ENCODE data around the gene MPLKIP.

MPLKIP gene

GRCh38 chr7:40101201-40101600 lies 33.2 kb downstream of the MPLKIP start (continued):
- TF ChIP-seq, protein P1, sequence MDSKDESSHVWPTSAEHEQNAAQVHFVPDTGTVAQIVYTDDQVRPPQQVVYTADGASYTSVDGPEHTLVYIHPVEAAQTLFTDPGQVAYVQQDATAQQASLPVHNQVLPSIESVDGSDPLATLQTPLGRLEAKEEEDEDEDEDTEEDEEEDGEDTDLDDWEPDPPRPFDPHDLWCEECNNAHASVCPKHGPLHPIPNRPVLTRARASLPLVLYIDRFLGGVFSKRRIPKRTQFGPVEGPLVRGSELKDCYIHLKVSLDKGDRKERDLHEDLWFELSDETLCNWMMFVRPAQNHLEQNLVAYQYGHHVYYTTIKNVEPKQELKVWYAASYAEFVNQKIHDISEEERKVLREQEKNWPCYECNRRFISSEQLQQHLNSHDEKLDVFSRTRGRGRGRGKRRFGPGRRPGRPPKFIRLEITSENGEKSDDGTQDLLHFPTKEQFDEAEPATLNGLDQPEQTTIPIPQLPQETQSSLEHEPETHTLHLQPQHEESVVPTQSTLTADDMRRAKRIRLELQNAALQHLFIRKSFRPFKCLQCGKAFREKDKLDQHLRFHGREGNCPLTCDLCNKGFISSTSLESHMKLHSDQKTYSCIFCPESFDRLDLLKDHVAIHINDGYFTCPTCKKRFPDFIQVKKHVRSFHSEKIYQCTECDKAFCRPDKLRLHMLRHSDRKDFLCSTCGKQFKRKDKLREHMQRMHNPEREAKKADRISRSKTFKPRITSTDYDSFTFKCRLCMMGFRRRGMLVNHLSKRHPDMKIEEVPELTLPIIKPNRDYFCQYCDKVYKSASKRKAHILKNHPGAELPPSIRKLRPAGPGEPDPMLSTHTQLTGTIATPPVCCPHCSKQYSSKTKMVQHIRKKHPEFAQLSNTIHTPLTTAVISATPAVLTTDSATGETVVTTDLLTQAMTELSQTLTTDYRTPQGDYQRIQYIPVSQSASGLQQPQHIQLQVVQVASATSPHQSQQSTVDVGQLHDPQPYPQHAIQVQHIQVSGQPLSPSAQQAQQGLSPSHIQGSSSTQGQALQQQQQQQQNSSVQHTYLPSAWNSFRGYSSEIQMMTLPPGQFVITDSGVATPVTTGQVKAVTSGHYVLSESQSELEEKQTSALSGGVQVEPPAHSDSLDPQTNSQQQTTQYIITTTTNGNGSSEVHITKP (tag by site-specific recombination; IDR thresholded peaks at IDR 0.05), result no peak
- TF ChIP-seq ZNF768 (tag by site-specific recombination; IDR thresholded peaks at IDR 0.05), result no peak
- TF ChIP-seq, protein P2, sequence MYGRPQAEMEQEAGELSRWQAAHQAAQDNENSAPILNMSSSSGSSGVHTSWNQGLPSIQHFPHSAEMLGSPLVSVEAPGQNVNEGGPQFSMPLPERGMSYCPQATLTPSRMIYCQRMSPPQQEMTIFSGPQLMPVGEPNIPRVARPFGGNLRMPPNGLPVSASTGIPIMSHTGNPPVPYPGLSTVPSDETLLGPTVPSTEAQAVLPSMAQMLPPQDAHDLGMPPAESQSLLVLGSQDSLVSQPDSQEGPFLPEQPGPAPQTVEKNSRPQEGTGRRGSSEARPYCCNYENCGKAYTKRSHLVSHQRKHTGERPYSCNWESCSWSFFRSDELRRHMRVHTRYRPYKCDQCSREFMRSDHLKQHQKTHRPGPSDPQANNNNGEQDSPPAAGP (tag by site-specific recombination; IDR thresholded peaks at IDR 0.05), result no peak
- no peak for TF ChIP-seq ZFP69B (tag by site-specific recombination; IDR thresholded peaks at IDR 0.05)
- TF ChIP-seq ZNF398 (tag by site-specific recombination; IDR thresholded peaks at IDR 0.05), result no peak
- no peak for TF ChIP-seq ZNF624 (tag by site-specific recombination; IDR thresholded peaks at IDR 0.05)
- TF ChIP-seq ZNF114 (tag by site-specific recombination; IDR thresholded peaks at IDR 0.05), result no peak

DNA sequence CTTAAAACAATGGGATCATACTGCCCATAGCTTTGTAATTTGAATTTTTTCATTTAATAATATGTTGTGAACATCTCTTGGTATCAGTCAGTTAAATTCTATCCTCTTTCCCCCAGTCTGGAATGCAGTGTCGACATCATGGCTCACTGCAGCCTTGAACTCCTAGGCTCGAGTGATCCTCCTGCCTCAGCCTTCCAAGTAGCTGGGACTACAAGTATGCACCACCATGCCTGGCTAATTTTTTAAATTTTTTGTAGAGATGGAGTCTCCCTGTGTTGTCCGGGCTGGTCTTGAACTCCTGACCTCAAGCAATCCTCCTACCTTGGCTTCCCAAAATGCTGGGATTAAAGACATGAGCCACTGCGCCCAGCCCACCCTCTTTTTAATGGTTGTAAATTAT lies 34.6 kb downstream of the MPLKIP start:
- Histone ChIP-seq H3K9me3 (ENCODE audit: control insufficient read depth, insufficient read depth, low read depth, low read length) (no peaks in the 10 kb centered on the region), H3K4me3 (ENCODE audit: low read depth, low read length) (no peak overlapping the region), H3K36me3 (ENCODE audit: control insufficient read depth in 2 of 2, insufficient read depth in 1 of 2, low read length in 2 of 2) (peaks cover 7 to 14% of the 10 kb centered on the region in 2 experiments), H3K27ac (ENCODE audit: extremely low read depth, low read depth, low read length) (no peak overlapping the region), H3K4me1 (ENCODE audit: control insufficient read depth, insufficient read depth, low read length) (peaks cover 7% of the 10 kb centered on the region)
- ChIA-PET POLR2A (no interaction called here), CTCF (interaction anchor here (0.6 kb wide), 1 partner anchor 195 kb away, joined by 3 read pairs; no protein-coding TSS in a partner anchor)
- TF ChIP-seq ZNF398 (tag by site-specific recombination; IDR thresholded peaks at IDR 0.05) (no peak), REPIN1 (tag by site-specific recombination; IDR thresholded peaks at IDR 0.05; ENCODE audit: low read depth) (no peak), ZSCAN16 (tag by site-specific recombination; IDR thresholded peaks at IDR 0.05) (no peak), ZNF146 (tag by site-specific recombination; IDR thresholded peaks at IDR 0.05) (no peak), ZNF654 (tag by site-specific recombination; IDR thresholded peaks at IDR 0.05; ENCODE audit: low read depth) (no peak), ZNF2 (tag by site-specific recombination; IDR thresholded peaks at IDR 0.05) (no peak), GLI2 (tag by site-specific recombination; IDR thresholded peaks at IDR 0.05; ENCODE audit: borderline replicate concordance, low read depth) (no peak), ZNF561 (tag by site-specific recombination; IDR thresholded peaks at IDR 0.05; ENCODE audit: borderline replicate concordance) (no peak), ZNF19 (tag by site-specific recombination; IDR thresholded peaks at IDR 0.05; ENCODE audit: low read depth) (no peak), ZNF23 (tag by site-specific recombination; IDR thresholded peaks at IDR 0.05; ENCODE audit: borderline replicate concordance) (no peak), SP7 (tag by site-specific recombination; IDR thresholded peaks at IDR 0.05) (no peak), GLI4 (tag by site-specific recombination; IDR thresholded peaks at IDR 0.05) (no peak), ZNF239 (tag by site-specific recombination; IDR thresholded peaks at IDR 0.05) (no peak)
- TF ChIP-seq, protein P3, sequence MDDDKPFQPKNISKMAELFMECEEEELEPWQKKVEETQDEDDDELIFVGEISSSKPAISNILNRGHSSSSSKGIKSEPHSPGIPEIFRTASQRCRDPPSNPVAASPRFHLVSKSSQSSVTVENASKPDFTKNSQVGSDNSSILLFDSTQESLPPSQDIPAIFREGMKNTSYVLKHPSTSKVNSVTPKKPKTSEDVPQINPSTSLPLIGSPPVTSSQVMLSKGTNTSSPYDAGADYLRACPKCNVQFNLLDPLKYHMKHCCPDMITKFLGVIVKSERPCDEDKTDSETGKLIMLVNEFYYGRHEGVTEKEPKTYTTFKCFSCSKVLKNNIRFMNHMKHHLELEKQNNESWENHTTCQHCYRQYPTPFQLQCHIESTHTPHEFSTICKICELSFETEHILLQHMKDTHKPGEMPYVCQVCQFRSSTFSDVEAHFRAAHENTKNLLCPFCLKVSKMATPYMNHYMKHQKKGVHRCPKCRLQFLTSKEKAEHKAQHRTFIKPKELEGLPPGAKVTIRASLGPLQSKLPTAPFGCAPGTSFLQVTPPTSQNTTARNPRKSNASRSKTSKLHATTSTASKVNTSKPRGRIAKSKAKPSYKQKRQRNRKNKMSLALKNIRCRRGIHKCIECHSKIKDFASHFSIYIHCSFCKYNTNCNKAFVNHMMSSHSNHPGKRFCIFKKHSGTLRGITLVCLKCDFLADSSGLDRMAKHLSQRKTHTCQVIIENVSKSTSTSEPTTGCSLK (tag by site-specific recombination; IDR thresholded peaks at IDR 0.05), result no peak
